Stimulated activated CD8-positive, alpha-beta memory T cell treated with anti-CD3 and anti-CD28 coated beads, Interleukin-12 subunit alpha, Interleukin-12 subunit beta, amount 100 ng/mL, for 24 hours (primary cell): ENCODE measurements around the gene CCT8L2.
"Not testable (repeated sequence)": the region's sequence is repeated elsewhere in the genome, so short reads cannot be mapped to it uniquely, and the experiment has no call there.

Experiments
- DNase-seq: peaks from one replicate; pipeline ENCODE4 v3.0.0-alpha.2; 2020; ENCODE audit errors: extremely low read depth

Gene CCT8L2

GRCh38 chr22:16559056-16559955, 33.3 kb downstream of the CCT8L2 start:
- DNase-seq: no peak

GRCh38 chr22:16558376-16558945, 34.1 kb downstream of the CCT8L2 start:
- DNase-seq: not testable (repeated sequence)

GRCh38 chr22:16557511-16557910, 35.1 kb downstream of the CCT8L2 start:
- not testable (repeated sequence) for DNase-seq

- not testable (repeated sequence) for DNase-seq
Measured at GRCh38 chr22:16555077-16555994, 37.3 kb downstream of the CCT8L2 start.

GRCh38 chr22:16543310-16543709, 49.3 kb downstream of the CCT8L2 start:
- DNase-seq: not testable (repeated sequence)
